Endometrium (tissue), 2 donors: ENCODE data around the gene CDK5R1.
A peak's percentile ranks its signal among the peaks of the same experiment; 100 is the strongest.
"Not testable (repeated sequence)": the region's sequence is repeated elsewhere in the genome, so short reads cannot be mapped to it uniquely, and the experiment has no call there.

Experiments used
- FAIRE-seq: peaks from 2 replicates; lab custom pipeline; 2012; peaks lifted over from hg19 to GRCh38; lab: Jason Lieb, UNC
- donor health status: control.
- donor health status: control.

Gene CDK5R1

GRCh38 chr17:32518646-32519227 lies 31.9 kb downstream of the CDK5R1 start:
- no peak for FAIRE-seq

GRCh38 chr17:32519228-32520103 lies 32.7 kb downstream of the CDK5R1 start:
- FAIRE-seq, result no peak

- no peak for FAIRE-seq
These were observed 33.4 kb downstream of the CDK5R1 start for GRCh38 chr17:32520104-32520701.

GRCh38 chr17:32520737-32521404 lies 34.1 kb downstream of the CDK5R1 start:
- FAIRE-seq, result no peak

GRCh38 chr17:32523017-32523680 lies 36.4 kb downstream of the CDK5R1 start:
- no peak for FAIRE-seq

GRCh38 chr17:32523827-32524552 lies 37.2 kb downstream of the CDK5R1 start:
- FAIRE-seq, result no peak

GRCh38 chr17:32524553-32524880 lies 37.7 kb downstream of the CDK5R1 start:
- FAIRE-seq, result not testable (repeated sequence)

- peak; percentile 82 for FAIRE-seq
These were observed 38.3 kb downstream of the CDK5R1 start for GRCh38 chr17:32525122-32525521.

- no peak for FAIRE-seq
These were observed 40.4 kb downstream of the CDK5R1 start for GRCh38 chr17:32527146-32527545.

GRCh38 chr17:32528825-32529224 lies 42.0 kb downstream of the CDK5R1 start:
- FAIRE-seq, result no peak

- no peak for FAIRE-seq
These were observed 42.8 kb downstream of the CDK5R1 start for GRCh38 chr17:32529604-32530003.

GRCh38 chr17:32533296-32533695 lies 46.5 kb downstream of the CDK5R1 start:
- FAIRE-seq, result no peak

GRCh38 chr17:32536736-32537643 lies 50.2 kb downstream of the CDK5R1 start:
- no peak for FAIRE-seq
